ENCODE data around the gene PIR. TPM values are rescaled to one million over a fixed set of nuclear protein-coding genes. Genes with fewer than 3 reads are reported as not detected.

The PIR gene
- total RNA-seq, 2 donors from 2014 or later = 4.6 to 4.7 TPM

GRCh38 chrX:15448010-15448639 lies 45.0 kb downstream of the PIR start:
- no peak overlapping the region for H3K27ac Mint-ChIP-seq

GRCh38 chrX:15441464-15441863 lies 51.7 kb downstream of the PIR start:
- no peak overlapping the region for H3K27ac Mint-ChIP-seq
- no peak for ATAC-seq
- no peaks in the 10 kb centered on the region for H3K36me3 Mint-ChIP-seq

More at GRCh38 chrX:15448010-15448639, 45.0 kb downstream of the PIR start:
- Mint-ChIP-seq H3K9me3 (no peaks in the 10 kb centered on the region), H3K36me3 (no peaks in the 10 kb centered on the region)
- DNase-seq (ENCODE audit: low spot score in 2 of 2) (no peak), ATAC-seq (no peak)

GRCh38 chrX:15438332-15438731 lies 54.8 kb downstream of the PIR start:
- no peak overlapping the region for H3K27ac Mint-ChIP-seq
- no peaks in the 10 kb centered on the region for H3K9me3 Mint-ChIP-seq
- ATAC-seq (no peak), DNase-seq (ENCODE audit: low spot score in 2 of 2) (no peak)
- H3K36me3 Mint-ChIP-seq = no peaks in the 10 kb centered on the region

More at GRCh38 chrX:15441464-15441863, 51.7 kb downstream of the PIR start:
- DNase-seq (ENCODE audit: low spot score in 2 of 2) = no peak
- H3K9me3 Mint-ChIP-seq = no peaks in the 10 kb centered on the region

- ATAC-seq (no peak), DNase-seq (ENCODE audit: low spot score in 2 of 2) (no peak)
- Mint-ChIP-seq H3K27ac (no peak overlapping the region), H3K36me3 (no peaks in the 10 kb centered on the region), H3K9me3 (no peaks in the 10 kb centered on the region)
Measured at GRCh38 chrX:15437724-15438123, 55.4 kb downstream of the PIR start.

GRCh38 chrX:15435836-15436619 lies 57.1 kb downstream of the PIR start:
- no peaks in the 10 kb centered on the region for H3K36me3 Mint-ChIP-seq
- DNase-seq (ENCODE audit: low spot score in 2 of 2) = no peak
- H3K9me3 Mint-ChIP-seq = no peaks in the 10 kb centered on the region
- ATAC-seq = no peak
- no peak overlapping the region for H3K27ac Mint-ChIP-seq

- Mint-ChIP-seq H3K27ac (no peak overlapping the region), H3K36me3 (no peaks in the 10 kb centered on the region), H3K9me3 (no peaks in the 10 kb centered on the region)
- DNase-seq (ENCODE audit: low spot score in 2 of 2) = no peak
- ATAC-seq = no peak
Measured at GRCh38 chrX:15434205-15434604, 58.9 kb downstream of the PIR start.

GRCh38 chrX:15430584-15430983 lies 62.5 kb downstream of the PIR start:
- Mint-ChIP-seq H3K27ac (no peak overlapping the region), H3K36me3 (no peaks in the 10 kb centered on the region), H3K9me3 (no peaks in the 10 kb centered on the region)
- DNase-seq (ENCODE audit: low spot score in 2 of 2) (no peak), ATAC-seq (no peak)

- ATAC-seq (no peak), DNase-seq (ENCODE audit: low spot score in 2 of 2) (no peak)
- no peaks in the 10 kb centered on the region for H3K36me3 Mint-ChIP-seq
- H3K27ac Mint-ChIP-seq = no peak overlapping the region
- H3K9me3 Mint-ChIP-seq = no peaks in the 10 kb centered on the region
Measured at GRCh38 chrX:15430076-15430475, 63.1 kb downstream of the PIR start.

- H3K27ac Mint-ChIP-seq = no peak overlapping the region
- no peaks in the 10 kb centered on the region for H3K36me3 Mint-ChIP-seq
- ATAC-seq (no peak), DNase-seq (ENCODE audit: low spot score in 2 of 2) (no peak)
- H3K9me3 Mint-ChIP-seq = no peaks in the 10 kb centered on the region
Measured at GRCh38 chrX:15425024-15425423, 68.1 kb downstream of the PIR start.

GRCh38 chrX:15418707-15419181 lies 74.4 kb downstream of the PIR start:
- ATAC-seq (no peak), DNase-seq (ENCODE audit: low spot score in 2 of 2) (no peak)
- Mint-ChIP-seq H3K36me3 (no peaks in the 10 kb centered on the region), H3K27ac (no peak overlapping the region), H3K9me3 (peaks cover 4 to 5% of the 10 kb centered on the region in 2 donors)

- Mint-ChIP-seq H3K27ac (no peak overlapping the region), H3K9me3 (peaks cover 4 to 5% of the 10 kb centered on the region in 2 donors), H3K36me3 (no peaks in the 10 kb centered on the region)
- no peak for DNase-seq (ENCODE audit: low spot score in 2 of 2)
- no peak for ATAC-seq
Measured at GRCh38 chrX:15418041-15418706, 75.0 kb downstream of the PIR start.

GRCh38 chrX:15416133-15416993 lies 76.8 kb downstream of the PIR start:
- H3K36me3 Mint-ChIP-seq = no peaks in the 10 kb centered on the region
- DNase-seq (ENCODE audit: low spot score in 2 of 2) (no peak), ATAC-seq (peak; percentile 54 to 73)
- peaks cover 4 to 5% of the 10 kb centered on the region in 2 donors for H3K9me3 Mint-ChIP-seq
- no peak overlapping the region for H3K27ac Mint-ChIP-seq

GRCh38 chrX:15413101-15413500 lies 80.0 kb downstream of the PIR start:
- no peak for DNase-seq (ENCODE audit: low spot score in 2 of 2)
- Mint-ChIP-seq H3K27ac (no peak overlapping the region), H3K9me3 (peaks cover 4 to 5% of the 10 kb centered on the region in 2 donors), H3K36me3 (no peaks in the 10 kb centered on the region)
- no peak for ATAC-seq

GRCh38 chrX:15410947-15411346 lies 82.2 kb downstream of the PIR start:
- DNase-seq (ENCODE audit: low spot score in 2 of 2) (no peak), ATAC-seq (no peak)
- Mint-ChIP-seq H3K9me3 (no peaks in the 10 kb centered on the region), H3K36me3 (no peaks in the 10 kb centered on the region), H3K27ac (no peak overlapping the region)

GRCh38 chrX:15410430-15410829 lies 82.7 kb downstream of the PIR start:
- DNase-seq (ENCODE audit: low spot score in 2 of 2) (no peak), ATAC-seq (no peak)
- H3K27ac Mint-ChIP-seq = no peak overlapping the region
- no peaks in the 10 kb centered on the region for H3K36me3 Mint-ChIP-seq
- H3K9me3 Mint-ChIP-seq = no peaks in the 10 kb centered on the region

GRCh38 chrX:15405846-15406245 lies 87.3 kb downstream of the PIR start:
- Mint-ChIP-seq H3K9me3 (no peaks in the 10 kb centered on the region), H3K27ac (no peak overlapping the region)

More at GRCh38 chrX:15405846-15406245, 87.3 kb downstream of the PIR start:
- ATAC-seq = no peak
- no peak for DNase-seq (ENCODE audit: low spot score in 2 of 2)
- no peaks in the 10 kb centered on the region for H3K36me3 Mint-ChIP-seq

Measured in activated naive CD4-positive, alpha-beta T cell treated with anti-CD3 and anti-CD28 coated beads, Interleukin-2, amount 50 U/mL, for 72 hours (primary cell).